NCI-H1694 (cell line): ENCODE data around the gene KMT5C.

Experiments used
- DNase-seq: peaks from one replicate; lab custom pipeline; 2025; lab: John Stamatoyannopoulos, UW

KMT5C gene

DNA sequence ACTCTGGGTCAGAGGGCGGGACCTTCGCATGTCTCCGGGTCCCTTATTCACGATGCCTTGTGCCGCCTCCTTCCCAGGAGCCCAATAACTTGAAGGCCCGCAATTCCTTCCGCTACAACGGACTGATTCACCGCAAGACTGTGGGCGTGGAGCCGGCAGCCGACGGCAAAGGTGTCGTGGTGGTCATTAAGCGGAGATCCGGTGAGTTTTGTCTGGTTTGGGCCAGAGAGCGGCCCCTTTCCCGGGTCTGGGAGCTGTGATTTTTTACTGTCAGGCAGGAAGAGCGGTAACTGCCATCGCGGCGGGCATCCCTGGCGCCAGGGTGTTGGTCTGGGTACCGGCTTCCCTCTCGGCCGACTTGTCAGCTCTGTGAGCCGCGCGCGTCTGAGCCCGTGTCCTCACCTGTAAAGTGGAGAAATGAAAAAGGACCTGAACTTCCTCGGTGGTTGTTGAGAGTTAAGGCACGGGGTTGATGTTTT, 46.9 kb downstream of the KMT5C start:
- no peak for DNase-seq

GRCh38 chr19:55387736-55388497, 48.2 kb downstream of the KMT5C start:
- DNase-seq = no peak

- no peak for DNase-seq
Measured at GRCh38 chr19:55389386-55390317, 50.0 kb downstream of the KMT5C start.

GRCh38 chr19:55390461-55390880, 50.8 kb downstream of the KMT5C start:
- no peak for DNase-seq

- DNase-seq = no peak
Measured at GRCh38 chr19:55391191-55391670, 51.6 kb downstream of the KMT5C start.

- no peak for DNase-seq
Measured at GRCh38 chr19:55391702-55392615, 52.3 kb downstream of the KMT5C start.

GRCh38 chr19:55392820-55393761, 53.4 kb downstream of the KMT5C start:
- DNase-seq = no peak
